Measurements from ENCODE around the gene UEVLD. TPM values are rescaled to one million over a fixed set of nuclear protein-coding genes. Genes with fewer than 3 reads are reported as not detected.
A peak's percentile ranks its signal among the peaks of the same experiment; 100 is the strongest.
"Not testable (repeated sequence)": the region's sequence is repeated elsewhere in the genome, so short reads cannot be mapped to it uniquely, and the experiment has no call there.

Gene UEVLD
- total and polyA plus RNA-seq, 8 donors: 4.9 to 40.6 (median 14.6) TPM

DNA sequence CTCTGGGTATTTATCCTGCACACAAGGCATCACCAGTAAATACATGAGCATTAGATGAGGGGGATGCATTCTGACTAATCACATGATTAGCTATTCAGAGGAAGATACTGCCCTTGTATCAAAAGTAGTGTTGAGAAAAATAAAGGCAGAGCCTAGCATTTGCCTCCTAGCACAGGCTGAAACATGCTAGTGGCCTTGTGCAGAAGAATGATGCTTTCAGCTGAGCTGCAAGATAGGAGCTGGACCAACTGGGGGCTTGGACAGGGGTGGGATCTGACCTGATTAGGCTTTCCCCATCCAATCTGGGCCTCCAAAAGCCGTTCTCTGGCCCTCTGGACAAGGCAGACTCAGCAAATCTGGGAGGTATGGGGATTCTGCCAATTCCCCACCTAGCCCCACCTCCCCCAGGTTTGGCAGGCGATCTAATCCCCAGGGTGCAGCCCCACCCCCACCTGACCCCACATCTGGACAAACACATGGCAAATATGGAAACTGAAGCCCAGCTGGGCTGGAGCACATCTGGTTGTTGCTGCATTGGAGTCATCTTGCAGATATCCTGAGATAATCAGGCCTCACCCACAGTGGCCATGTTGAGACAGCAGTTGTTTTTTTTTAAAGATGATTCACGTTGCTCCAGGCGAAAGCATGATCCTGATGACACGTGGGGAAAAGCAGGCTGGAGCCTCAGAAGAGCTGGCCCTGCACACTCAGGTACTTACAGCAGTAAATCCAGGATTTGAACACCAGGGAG lies 6.6 kb upstream of the UEVLD start:
- Histone ChIP-seq H3K4me3 (no peak overlapping the region), H3K36me3 (peaks cover 7 to 22% (median 15%) of the 10 kb centered on the region in 4 donors), H3K27ac (no peak overlapping the region), H3K4me1 (peaks cover 6 to 21% (median 13%) of the 10 kb centered on the region in 4 donors), H3K27me3 (no peaks in the 10 kb centered on the region), H3K9me3 (no peaks in the 10 kb centered on the region)
- intact Hi-C loops (cut with DNase I; ENCODE audit: low total_unique reads): no loop called here
- no peak for DNase-seq
- WGBS, 5 donors: 64 to 75% (median 70%) methylated on average over 5 of the region's 5 CpGs
- TF ChIP-seq POLR2AphosphoS5 (IDR thresholded peaks at IDR 0.05): no peak
- TF ChIP-seq, protein P1, sequence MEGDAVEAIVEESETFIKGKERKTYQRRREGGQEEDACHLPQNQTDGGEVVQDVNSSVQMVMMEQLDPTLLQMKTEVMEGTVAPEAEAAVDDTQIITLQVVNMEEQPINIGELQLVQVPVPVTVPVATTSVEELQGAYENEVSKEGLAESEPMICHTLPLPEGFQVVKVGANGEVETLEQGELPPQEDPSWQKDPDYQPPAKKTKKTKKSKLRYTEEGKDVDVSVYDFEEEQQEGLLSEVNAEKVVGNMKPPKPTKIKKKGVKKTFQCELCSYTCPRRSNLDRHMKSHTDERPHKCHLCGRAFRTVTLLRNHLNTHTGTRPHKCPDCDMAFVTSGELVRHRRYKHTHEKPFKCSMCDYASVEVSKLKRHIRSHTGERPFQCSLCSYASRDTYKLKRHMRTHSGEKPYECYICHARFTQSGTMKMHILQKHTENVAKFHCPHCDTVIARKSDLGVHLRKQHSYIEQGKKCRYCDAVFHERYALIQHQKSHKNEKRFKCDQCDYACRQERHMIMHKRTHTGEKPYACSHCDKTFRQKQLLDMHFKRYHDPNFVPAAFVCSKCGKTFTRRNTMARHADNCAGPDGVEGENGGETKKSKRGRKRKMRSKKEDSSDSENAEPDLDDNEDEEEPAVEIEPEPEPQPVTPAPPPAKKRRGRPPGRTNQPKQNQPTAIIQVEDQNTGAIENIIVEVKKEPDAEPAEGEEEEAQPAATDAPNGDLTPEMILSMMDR (IDR thresholded peaks at IDR 0.05): no peak
- no peak for TF ChIP-seq EP300 (IDR thresholded peaks at IDR 0.05)
- TF ChIP-seq POLR2A (IDR thresholded peaks at IDR 0.05): no peak

DNA sequence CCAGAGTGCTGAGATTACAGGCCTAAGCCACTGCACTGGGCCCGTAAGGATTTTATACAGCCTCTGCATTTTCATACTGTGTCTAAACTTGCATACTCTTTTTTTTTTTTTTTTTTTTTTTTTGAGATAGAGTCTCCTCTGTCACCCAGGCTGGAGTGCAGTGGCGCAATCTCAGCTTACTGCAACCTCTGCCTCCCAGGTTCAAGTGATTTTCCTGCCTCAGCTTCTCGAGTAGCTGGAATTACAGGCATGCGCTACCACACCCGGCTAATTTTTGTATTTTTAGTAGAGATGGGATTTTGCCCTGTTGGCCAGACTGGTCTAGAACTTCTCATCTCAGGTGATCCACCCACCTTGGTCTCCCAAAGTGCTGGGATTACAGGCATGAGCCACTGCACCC lies 5.6 kb upstream of the UEVLD start:
- H3K4me1 ChIP-seq: peaks cover 15 to 32% (median 24%) of the 10 kb centered on the region in 4 donors
- WGBS, 5 donors: 87 to 99% (median 91%) methylated on average over 5 of the region's 5 CpGs
- peaks cover 7 to 22% (median 15%) of the 10 kb centered on the region in 4 donors for H3K36me3 ChIP-seq
- intact Hi-C loops (cut with DNase I; ENCODE audit: low total_unique reads); DNase-seq; H3K27ac ChIP-seq; H3K4me3 ChIP-seq; H3K9me3 ChIP-seq; H3K27me3 ChIP-seq: not testable (repeated sequence)

DNA sequence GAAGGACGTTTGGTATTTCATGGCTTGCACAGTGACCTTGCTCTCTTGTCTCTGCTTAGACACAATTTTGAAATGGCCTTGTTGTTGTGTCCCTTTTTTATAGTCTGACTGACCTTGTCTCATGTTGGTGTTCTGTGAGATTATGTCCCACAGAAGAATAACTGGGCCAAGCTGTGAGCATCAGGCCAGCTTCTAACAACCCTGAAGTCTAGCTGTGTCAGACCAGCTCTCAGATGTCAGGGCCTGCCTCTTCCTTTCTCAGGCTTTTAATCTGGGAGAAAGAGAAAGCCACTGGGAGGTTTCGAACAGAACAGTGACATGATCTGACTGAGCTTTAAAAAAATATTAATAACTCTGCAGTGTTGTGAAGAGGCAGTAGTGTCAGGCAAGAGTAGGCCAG lies 2.0 kb upstream of the UEVLD start:
- Histone ChIP-seq H3K9me3 (no peaks in the 10 kb centered on the region), H3K4me3 (no peak overlapping the region), H3K36me3 (peaks cover 0 to 6% (median 3%) of the 10 kb centered on the region in 4 donors), H3K4me1 (peaks cover 25 to 52% (median 39%) of the 10 kb centered on the region in 4 donors), H3K27me3 (no peaks in the 10 kb centered on the region), H3K27ac (peak overlapping the region in 2 of 5 donors; percentile 18 to 31)
- no peak for DNase-seq
- intact Hi-C loops (cut with DNase I; ENCODE audit: low total_unique reads): no loop called here
- WGBS, 5 donors: 58 to 67% (median 59%) methylated on average over 2 of the region's 2 CpGs
- no peak for TF ChIP-seq POLR2AphosphoS5 (IDR thresholded peaks at IDR 0.05)
- TF ChIP-seq, protein P1 (IDR thresholded peaks at IDR 0.05): no peak

GRCh38 chr11:18581825-18582224 lies 6.7 kb downstream of the UEVLD start:
- 85 to 97% (median 91%) methylated on average over 1 of the region's 1 CpG for WGBS, 5 donors

More at GRCh38 chr11:18581825-18582224, 6.7 kb downstream of the UEVLD start:
- H3K27me3 ChIP-seq: no peaks in the 10 kb centered on the region
- H3K9me3 ChIP-seq: no peaks in the 10 kb centered on the region
- H3K27ac ChIP-seq: no peak overlapping the region
- H3K4me1 ChIP-seq: peaks cover 0 to 15% (median 6%) of the 10 kb centered on the region in 4 donors
- no peak for TF ChIP-seq POLR2AphosphoS5 (IDR thresholded peaks at IDR 0.05)
- no peak for TF ChIP-seq EP300 (IDR thresholded peaks at IDR 0.05)
- TF ChIP-seq, protein P1 (IDR thresholded peaks at IDR 0.05): no peak
- TF ChIP-seq POLR2A (IDR thresholded peaks at IDR 0.05): no peak
- DNase-seq: no peak
- peaks cover 0 to 20% (median 15%) of the 10 kb centered on the region in 4 donors for H3K36me3 ChIP-seq
- intact Hi-C loops (cut with DNase I; ENCODE audit: low total_unique reads): no loop called here
- no peak overlapping the region for H3K4me3 ChIP-seq
